SK-N-SH treated with all-trans-retinoic acid at 6 μM for 48 hours (cell line): Measurements from ENCODE around the gene ATP11A.
A peak's percentile ranks its signal among the peaks of the same experiment; 100 is the strongest.

Source experiments
- ATAC-seq: fragments of 200-7000 bp; cut with Tn5 transposase; 3 replicates; pipeline ENCODE4 v1.9.1; 2020; ENCODE audit warnings: mild to moderate bottlenecking, moderate library complexity
- ARNTL ChIP-seq: fragments of 450-650 bp; formaldehyde crosslinking; IDR thresholded peaks from 2 replicates; pipeline ENCODE4 v1.5.0; 2020; ENCODE audit warnings: low read depth, mild to moderate bottlenecking, moderate library complexity, borderline replicate concordance
- BACH2 ChIP-seq: fragments of 250-450 bp; sonication (Bioruptor Pico); IDR thresholded peaks from 2 replicates; pipeline ENCODE4 v1.9.0; 2021; ENCODE audit warnings: mild to moderate bottlenecking, borderline replicate concordance
- CSDC2 ChIP-seq: fragments of 250-450 bp; sonication (Bioruptor Pico); IDR thresholded peaks from 2 replicates; pipeline ENCODE4 v1.5.0; 2020; ENCODE audit warnings: mild to moderate bottlenecking, moderate library complexity
- CSRNP3 ChIP-seq: fragments of 250-450 bp; sonication (Bioruptor Pico); IDR thresholded peaks from 2 replicates; pipeline ENCODE4 v1.5.1; 2021; ENCODE audit warnings: mild to moderate bottlenecking, moderate library complexity
- ESRRG ChIP-seq: fragments of 250-450 bp; sonication (Bioruptor Pico); IDR thresholded peaks from 2 replicates; pipeline ENCODE4 v1.6.1; 2021; ENCODE audit warnings: mild to moderate bottlenecking
- GLIS3 ChIP-seq: fragments of 250-450 bp; sonication (Bioruptor Pico); IDR thresholded peaks from 2 replicates; pipeline ENCODE4 v1.5.0; 2020; ENCODE audit warnings: mild to moderate bottlenecking, moderate library complexity
- ISL1 ChIP-seq: fragments of 250-450 bp; sonication (Bioruptor Pico); IDR thresholded peaks from 2 replicates; pipeline ENCODE4 v2.1.2; 2022; ENCODE audit warnings: mild to moderate bottlenecking, moderate library complexity
- OSR1 ChIP-seq: fragments of 250-450 bp; sonication (Bioruptor Pico); IDR thresholded peaks from 2 replicates; pipeline ENCODE4 v1.8.0; 2022; ENCODE audit warnings: moderate library complexity, mild to moderate bottlenecking, inconsistent platforms
- PATZ1 ChIP-seq: fragments of 250-450 bp; sonication (Bioruptor Pico); IDR thresholded peaks from 2 replicates; pipeline ENCODE4 v1.8.0; 2020; ENCODE audit warnings: mild to moderate bottlenecking, moderate library complexity, borderline replicate concordance
- POU6F1 ChIP-seq: fragments of 250-450 bp; sonication (Bioruptor Pico); IDR thresholded peaks from 2 replicates; pipeline ENCODE4 v1.8.0; 2021; ENCODE audit warnings: low read depth, mild to moderate bottlenecking, moderate library complexity, borderline replicate concordance
- PPARA ChIP-seq: fragments of 250-450 bp; sonication (Bioruptor Pico); IDR thresholded peaks from 2 replicates; pipeline ENCODE4 v1.5.0; 2020; ENCODE audit warnings: mild to moderate bottlenecking, borderline replicate concordance
- RARB ChIP-seq: fragments of 250-450 bp; sonication (Bioruptor Pico); IDR thresholded peaks from 2 replicates; pipeline ENCODE4 v1.8.0; 2021; ENCODE audit warnings: mild to moderate bottlenecking, moderate library complexity
- SNAI2 ChIP-seq: fragments of 250-450 bp; sonication (Bioruptor Pico); IDR thresholded peaks from 2 replicates; pipeline ENCODE4 v1.5.0; 2020; ENCODE audit warnings: mild to moderate bottlenecking, moderate library complexity
- TCF4 ChIP-seq: fragments of 250-450 bp; sonication (Bioruptor Pico); IDR thresholded peaks from 2 replicates; pipeline ENCODE4 v1.8.0; 2021; ENCODE audit warnings: mild to moderate bottlenecking, moderate library complexity, borderline replicate concordance
- TOX ChIP-seq: fragments of 250-450 bp; sonication (Bioruptor Pico); IDR thresholded peaks from 2 replicates; pipeline ENCODE4 v1.8.0; 2021; ENCODE audit warnings: mild to moderate bottlenecking, moderate library complexity, borderline replicate concordance
- TSHZ2 ChIP-seq: fragments of 250-450 bp; sonication (Bioruptor Pico); IDR thresholded peaks from 2 replicates; pipeline ENCODE4 v1.5.0; 2020; ENCODE audit warnings: mild to moderate bottlenecking, moderate library complexity
- ZC3H10 ChIP-seq: fragments of 250-450 bp; sonication (Bioruptor Pico); IDR thresholded peaks from 2 replicates; pipeline ENCODE4 v1.5.1; 2021; ENCODE audit warnings: mild to moderate bottlenecking, moderate library complexity
- ZFP3 ChIP-seq: fragments of 250-450 bp; sonication (Bioruptor Pico); IDR thresholded peaks from 2 replicates; pipeline ENCODE4 v1.5.0; 2020; ENCODE audit warnings: mild to moderate bottlenecking, moderate library complexity
- ZFP30 ChIP-seq: fragments of 450-650 bp; formaldehyde crosslinking; IDR thresholded peaks from 2 replicates; pipeline ENCODE4 v1.5.0; 2022; ENCODE audit warnings: mild to moderate bottlenecking, moderate library complexity
- ZNF565 ChIP-seq: fragments of 450-650 bp; formaldehyde crosslinking; conservative IDR thresholded peaks from 2 replicates; pipeline ENCODE4 v1.5.0; 2020; ENCODE audit warnings: low read depth, mild to moderate bottlenecking, moderate library complexity
- ZNF70 ChIP-seq: fragments of 450-650 bp; formaldehyde crosslinking; IDR thresholded peaks from 2 replicates; pipeline ENCODE4 v1.5.0; 2020; ENCODE audit warnings: mild to moderate bottlenecking, moderate library complexity
- ZNF8 ChIP-seq: fragments of 450-650 bp; formaldehyde crosslinking; IDR thresholded peaks from 2 replicates; pipeline ENCODE4 v1.5.0; 2020; ENCODE audit warnings: mild to moderate bottlenecking, moderate library complexity

The ATP11A gene

GRCh38 chr13:112648966-112649690, 40.7 kb upstream of the ATP11A start:
- TF ChIP-seq POU6F1 (CRISPR knock-in tag) (no peak), PPARA (CRISPR knock-in tag) (no peak), CSRNP3 (no peak), ARNTL (CRISPR knock-in tag) (no peak), ESRRG (CRISPR knock-in tag) (no peak), ZFP3 (no peak), OSR1 (no peak), ZC3H10 (no peak)
- ATAC-seq = no peak

GRCh38 chr13:112651311-112651710, 38.5 kb upstream of the ATP11A start:
- TF ChIP-seq GLIS3 (CRISPR knock-in tag) (no peak), TCF4 (CRISPR knock-in tag) (no peak), TSHZ2 (CRISPR knock-in tag) (no peak)
- no peak for ATAC-seq

- ATAC-seq = peak; percentile 31; the same call in 2 of the 3 replicates
- TF ChIP-seq TCF4 (CRISPR knock-in tag) (peak; percentile 20; the same call in 1 of the 2 replicates), ESRRG (CRISPR knock-in tag) (no peak), ISL1 (CRISPR knock-in tag) (0 out of 2 replicates have a peak, but pooled peaks have one; percentile 9)
- TF ChIP-seq, all 23 proteins: peak for 2
Measured at GRCh38 chr13:112651750-112652511, 37.9 kb upstream of the ATP11A start.

GRCh38 chr13:112652512-112653070, 37.2 kb upstream of the ATP11A start:
- ATAC-seq = no peak; the same call in 2 of the 3 replicates
- TF ChIP-seq CSDC2 (CRISPR knock-in tag) (no peak), PPARA (CRISPR knock-in tag) (no peak), ISL1 (CRISPR knock-in tag) (no peak), ZC3H10 (no peak), ESRRG (CRISPR knock-in tag) (no peak), OSR1 (no peak), GLIS3 (CRISPR knock-in tag) (no peak), ZNF70 (CRISPR knock-in tag) (no peak), PATZ1 (CRISPR knock-in tag) (no peak), TOX (CRISPR knock-in tag) (no peak), ZNF8 (CRISPR knock-in tag) (no peak), ZNF565 (CRISPR knock-in tag) (no peak), RARB (CRISPR knock-in tag) (no peak), ZFP3 (no peak), SNAI2 (CRISPR knock-in tag) (no peak), ARNTL (CRISPR knock-in tag) (no peak), POU6F1 (CRISPR knock-in tag) (no peak), ZFP30 (CRISPR knock-in tag) (no peak), TCF4 (CRISPR knock-in tag) (no peak), BACH2 (CRISPR knock-in tag) (no peak)
- TF ChIP-seq, all 23 proteins: peak for 0
